HCT116 (cell line): ENCODE data around the gene CLEC2B. TPM values are rescaled to one million over a fixed set of nuclear protein-coding genes. Genes with fewer than 3 reads are reported as not detected.

Source experiments
- ATAC-seq: fragments of 200-7000 bp; cut with Tn5 transposase; 2 replicates; pipeline ENCODE4 v1.9.1; 2020; ENCODE audit warnings: mild to moderate bottlenecking, moderate library complexity
- BruUV-seq: library from RNA; stranded (reverse); fragments of 400-500 nt; replicated peaks from 2 replicates; lab custom pipeline; 2021; lab: Mats Ljungman, UMichigan
- CTCF ChIA-PET: fragments of 300-600 bp; sonication (Branson Sonifier 250); formaldehyde crosslinking; loops from one replicate; lab custom pipeline; 2021; ENCODE audit warnings: antibody characterized with exemption; lab: Charles Lee
- POLR2A ChIA-PET: fragments of 300-600, 350-600 bp; sonication (Branson Sonifier 250); formaldehyde crosslinking; loops from one replicate; lab custom pipeline; 2021; ENCODE audit warnings: antibody characterized with exemption; lab: Charles Lee
- RAD21 ChIA-PET, 2 experiments: fragments of 300-600 bp; sonication (Branson Sonifier 250); formaldehyde crosslinking; loops; one replicate each; lab custom pipeline; 2023; ENCODE audit warnings: low total read pairs in 2 of 2; ENCODE audit not compliant: uncharacterized antibody in 2 of 2, unreplicated experiment in 2 of 2, low non-redundant PET in 1 of 2; lab: Charles Lee
- DNase-seq: peaks from one replicate; pipeline ENCODE4 v3.0.0-alpha.2; 2010; ENCODE audit warnings: low read depth, low spot score
- H2AFZ ChIP-seq: fragments of 200-600 bp; shearing (Covaris generic), sonication (generic); 2 replicates; pipeline ENCODE4 v1.6.1; 2017; ENCODE audit warnings: low read depth, mixed run types, mixed read lengths, antibody characterized with exemption, low read length; ENCODE audit not compliant: poor library complexity, severe bottlenecking
- H3K27ac ChIP-seq: 2 replicates; pipeline ENCODE4 v1.5.1; 2012; ENCODE audit warnings: low read depth, low read length
- H3K27me3 ChIP-seq: fragments of 200-600 bp; sonication (generic); 2 replicates; pipeline ENCODE4 v1.6.1; 2016; ENCODE audit warnings: mixed run types, low read length, mixed read lengths; ENCODE audit not compliant: insufficient read depth
- H3K36me3 ChIP-seq, 2 experiments: fragments of 200-500 bp in 1 of 2; fragments of 200-600 bp in 1 of 2; sonication (Bioruptor generic) in 1 of 2; sonication (generic) in 1 of 2; 2 replicates each; pipeline versions ENCODE4 v1.5.1 to v1.6.1; 2014 to 2016; ENCODE audit warnings: low read length in 2 of 2, inconsistent platforms in 1 of 2, mixed read lengths in 1 of 2, mixed run types in 1 of 2; ENCODE audit not compliant: insufficient read depth in 2 of 2, control insufficient read depth in 1 of 2
- H3K4me1 ChIP-seq, 2 experiments: fragments of 200-600 bp in 1 of 2; sonication (generic) in 1 of 2; 2 replicates each; pipeline versions ENCODE4 v1.5.1 to v1.6.1; 2012 to 2017; ENCODE audit warnings: low read length in 2 of 2, inconsistent platforms in 1 of 2, mild to moderate bottlenecking in 1 of 2, mixed read lengths in 1 of 2, mixed run types in 1 of 2, moderate library complexity in 1 of 2; ENCODE audit not compliant: insufficient read depth in 2 of 2, control insufficient read depth in 1 of 2
- H3K4me2 ChIP-seq: fragments of 200-600 bp; sonication (generic); 2 replicates; pipeline ENCODE4 v1.6.1; 2017; ENCODE audit warnings: mixed run types, low read length, mixed read lengths
- H3K4me3 ChIP-seq, 2 experiments: fragments of 200-600 bp in 1 of 2; sonication (generic) in 1 of 2; replicated peaks in 1 of 2; 2 replicates each; pipeline ENCODE4 v1.5.1; 2011 to 2016; ENCODE audit warnings: low read length in 2 of 2, control low read depth in 1 of 2, low read depth in 1 of 2, mild to moderate bottlenecking in 1 of 2, mixed read lengths in 1 of 2, mixed run types in 1 of 2
- H3K79me2 ChIP-seq: fragments of 200-600 bp; sonication (generic); 2 replicates; pipeline ENCODE4 v1.6.1; 2017; ENCODE audit warnings: mild to moderate bottlenecking, mixed run types, low read length, moderate library complexity, mixed read lengths; ENCODE audit not compliant: insufficient read depth
- H3K9ac ChIP-seq: fragments of 200-600 bp; sonication (generic); 2 replicates; pipeline ENCODE4 v1.6.1; 2016; ENCODE audit warnings: low read length, mixed read lengths
- H3K9me2 ChIP-seq: fragments of 200-600 bp; sonication (generic), shearing (Covaris generic); 2 replicates; pipeline ENCODE4 v1.6.1; 2017; ENCODE audit warnings: mixed run types, mild to moderate bottlenecking, moderate library complexity; ENCODE audit not compliant: insufficient read depth
- H3K9me3 ChIP-seq, 2 experiments: fragments of 200-500 bp in 1 of 2; fragments of 200-600 bp in 1 of 2; sonication (Bioruptor generic) in 1 of 2; sonication (generic) in 1 of 2; 2 replicates each; pipeline ENCODE4 v1.6.1; 2014 to 2017; ENCODE audit warnings: low read length in 2 of 2, mixed read lengths in 2 of 2, inconsistent platforms in 1 of 2, low read depth in 1 of 2, mild to moderate bottlenecking in 1 of 2, mixed run types in 1 of 2, moderate library complexity in 1 of 2; ENCODE audit not compliant: control insufficient read depth in 1 of 2, insufficient read depth in 1 of 2
- H4K20me1 ChIP-seq: fragments of 200-600 bp; sonication (generic), shearing (Covaris generic); 2 replicates; pipeline ENCODE4 v1.6.1; 2017; ENCODE audit warnings: mixed run types, mild to moderate bottlenecking, moderate library complexity; ENCODE audit not compliant: insufficient read depth
- CBX3 ChIP-seq: IDR thresholded peaks from 2 replicates; pipeline ENCODE4 v1.6.1; 2012; ENCODE audit warnings: low read depth
- CEBPB ChIP-seq: IDR thresholded peaks from 2 replicates; pipeline ENCODE4 v1.6.1; 2012; ENCODE audit warnings: low read depth
- ELF1 ChIP-seq: IDR thresholded peaks from 2 replicates; pipeline ENCODE4 v1.6.1; 2012; ENCODE audit warnings: low read depth, borderline replicate concordance
- EZH2 ChIP-seq: fragments of 200-600 bp; sonication (generic); IDR thresholded peaks from 2 replicates; pipeline ENCODE4 v1.6.1; 2017; ENCODE audit warnings: antibody characterized with exemption, mixed run types
- EZH2phosphoT487 ChIP-seq: fragments of 200-600 bp; IDR thresholded peaks from 2 replicates; pipeline ENCODE4 v1.6.1; 2018; ENCODE audit warnings: antibody characterized with exemption, borderline replicate concordance
- FOSL1 ChIP-seq: IDR thresholded peaks from 2 replicates; pipeline ENCODE4 v1.6.1; 2012; ENCODE audit warnings: low read depth
- JUND ChIP-seq: IDR thresholded peaks from 2 replicates; pipeline ENCODE4 v1.6.1; 2012
- POLR2A ChIP-seq: IDR thresholded peaks from 2 replicates; pipeline ENCODE4 v1.7.0; 2011; ENCODE audit warnings: borderline replicate concordance; ENCODE audit not compliant: insufficient read depth, insufficient read length; ENCODE audit errors: extremely low read depth
- POLR2AphosphoS5 ChIP-seq: IDR thresholded peaks from 2 replicates; pipeline ENCODE4 v1.6.1; 2011; ENCODE audit warnings: mild to moderate bottlenecking, low read depth, low read length, moderate library complexity
- RAD21 ChIP-seq: IDR thresholded peaks from 2 replicates; pipeline ENCODE4 v1.6.1; 2012; ENCODE audit warnings: low read depth, mild to moderate bottlenecking
- SIN3A ChIP-seq: IDR thresholded peaks from 2 replicates; pipeline ENCODE4 v1.6.1; 2012; ENCODE audit warnings: low read depth
- SP1 ChIP-seq: IDR thresholded peaks from 2 replicates; pipeline ENCODE4 v1.6.1; 2012; ENCODE audit warnings: low read depth
- SRF ChIP-seq: IDR thresholded peaks from 2 replicates; pipeline ENCODE4 v1.6.1; 2012; ENCODE audit warnings: low read depth
- TCF7L2 ChIP-seq: IDR thresholded peaks from 2 replicates; pipeline ENCODE4 v1.7.0; 2011; ENCODE audit warnings: borderline replicate concordance, inconsistent platforms; ENCODE audit not compliant: insufficient read depth, insufficient read length; ENCODE audit errors: extremely low read depth
- intact Hi-C: fragments of 100-400 bp; cut with micrococcal nuclease; formaldehyde crosslinking; loops from 2 replicates; pipeline ENCODE4 v1.10.0; 2022
- total RNA-seq: library from RNA; stranded (reverse); gene quantifications from one replicate; pipeline ENCODE4 v1.2.1, GENCODE V29; 2021; ENCODE audit not compliant: unreplicated experiment
- TF ChIP-seq, protein P1 (sequence below): IDR thresholded peaks from 2 replicates; pipeline ENCODE4 v1.6.1; 2012
- TF ChIP-seq, protein P2 (sequence below), 3 experiments: fragments of 200-600 bp in 1 of 3; sonication (generic) in 1 of 3; IDR thresholded peaks in 2 of 3; conservative IDR thresholded peaks in 1 of 3; 2 replicates each; pipeline ENCODE4 v1.5.1; 2012 to 2017; ENCODE audit warnings: low read depth in 2 of 3, low read length in 2 of 3, antibody characterized with exemption in 1 of 3, borderline replicate concordance in 1 of 3, control low read depth in 1 of 3, mild to moderate bottlenecking in 1 of 3, mixed read lengths in 1 of 3, mixed run types in 1 of 3, moderate library complexity in 1 of 3; ENCODE audit not compliant: insufficient read depth in 1 of 3
- TF ChIP-seq, protein P3 (sequence below): IDR thresholded peaks from 2 replicates; pipeline ENCODE4 v1.6.1; 2012; ENCODE audit warnings: low read depth

Gene CLEC2B
- total RNA-seq, 1 experiment from 2014 or later = not detected

DNA sequence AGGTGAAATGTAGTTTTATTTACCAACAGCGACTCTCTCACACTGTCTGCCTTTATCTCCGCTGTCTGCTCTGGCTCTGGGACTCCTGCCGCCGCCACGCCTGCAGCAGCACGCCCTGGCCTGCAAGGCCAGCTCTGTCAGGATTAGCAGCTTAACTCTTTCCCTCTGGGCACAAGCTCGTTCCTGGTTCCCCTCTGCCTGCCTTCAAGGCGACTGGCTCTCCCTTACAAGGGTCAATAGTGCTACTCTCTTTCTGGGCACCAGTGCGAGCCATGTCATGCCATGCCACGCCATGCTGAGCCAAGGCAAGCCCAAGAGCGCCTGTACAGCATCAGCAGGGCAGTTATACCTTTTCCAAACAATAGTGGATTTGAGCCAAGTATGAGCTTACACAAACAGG, 3.6 kb upstream of the CLEC2B start:
- Histone ChIP-seq H3K4me3 (no peak overlapping the region), H3K9me2 (no peaks in the 10 kb centered on the region)
- no peak for TF ChIP-seq RAD21
- no peak for TF ChIP-seq SIN3A
- TF ChIP-seq, all 23 proteins: peak for 0
- no peaks in the 10 kb centered on the region for H3K36me3 ChIP-seq
- DNase-seq (no peak), ATAC-seq (no peak)
- POLR2A ChIA-PET = no interaction called here
- H3K27me3 ChIP-seq = peaks cover 40% of the 10 kb centered on the region
- no peak overlapping the region for H2AFZ ChIP-seq
- H3K79me2 ChIP-seq = no peaks in the 10 kb centered on the region
- no peaks in the 10 kb centered on the region; the same call in 1 of the 2 replicates for H4K20me1 ChIP-seq
- H3K4me2 ChIP-seq = no peak overlapping the region
- H3K4me1 ChIP-seq = no peaks in the 10 kb centered on the region
- no TSS peak for BruUV-seq
- CTCF ChIA-PET = no interaction called here
- intact Hi-C loops = no loop called here
- H3K9ac ChIP-seq = no peak overlapping the region
- H3K27ac ChIP-seq = no peak overlapping the region
- H3K9me3 ChIP-seq = no peaks in the 10 kb centered on the region
- RAD21 ChIA-PET = no interaction called here

DNA sequence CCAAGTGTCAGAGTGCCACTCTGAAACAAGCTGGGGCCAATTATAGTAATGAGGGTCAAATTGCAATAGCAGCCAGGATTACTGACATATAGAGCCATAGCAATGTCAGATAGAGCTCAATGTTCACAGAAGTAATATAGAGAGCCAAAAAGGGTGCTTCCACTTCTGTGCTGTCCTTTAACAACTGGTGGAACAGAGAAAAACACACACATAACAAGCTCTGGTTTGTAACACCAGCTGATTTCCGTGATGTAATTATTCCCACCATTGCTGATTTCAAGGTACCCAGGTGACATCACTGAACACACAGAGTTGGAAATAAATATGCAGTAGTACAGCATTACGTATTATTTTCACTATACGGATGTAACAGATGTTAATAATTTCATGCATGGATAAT, 3.0 kb upstream of the CLEC2B start:
- H3K9me3 ChIP-seq = no peaks in the 10 kb centered on the region
- no peaks in the 10 kb centered on the region for H3K79me2 ChIP-seq
- ChIA-PET POLR2A (no interaction called here), RAD21 (no interaction called here), CTCF (no interaction called here)
- no peak overlapping the region for H3K27ac ChIP-seq
- no peaks in the 10 kb centered on the region for H3K4me1 ChIP-seq
- no peak overlapping the region for H3K4me3 ChIP-seq
- no TSS peak for BruUV-seq
- no peak overlapping the region for H3K4me2 ChIP-seq
- TF ChIP-seq SRF = no peak
- TF ChIP-seq FOSL1 = no peak
- TF ChIP-seq, protein P1, sequence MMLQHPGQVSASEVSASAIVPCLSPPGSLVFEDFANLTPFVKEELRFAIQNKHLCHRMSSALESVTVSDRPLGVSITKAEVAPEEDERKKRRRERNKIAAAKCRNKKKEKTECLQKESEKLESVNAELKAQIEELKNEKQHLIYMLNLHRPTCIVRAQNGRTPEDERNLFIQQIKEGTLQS = no peak
- no peak for TF ChIP-seq CEBPB
- TF ChIP-seq TCF7L2 = no peak
- TF ChIP-seq, protein P2, sequence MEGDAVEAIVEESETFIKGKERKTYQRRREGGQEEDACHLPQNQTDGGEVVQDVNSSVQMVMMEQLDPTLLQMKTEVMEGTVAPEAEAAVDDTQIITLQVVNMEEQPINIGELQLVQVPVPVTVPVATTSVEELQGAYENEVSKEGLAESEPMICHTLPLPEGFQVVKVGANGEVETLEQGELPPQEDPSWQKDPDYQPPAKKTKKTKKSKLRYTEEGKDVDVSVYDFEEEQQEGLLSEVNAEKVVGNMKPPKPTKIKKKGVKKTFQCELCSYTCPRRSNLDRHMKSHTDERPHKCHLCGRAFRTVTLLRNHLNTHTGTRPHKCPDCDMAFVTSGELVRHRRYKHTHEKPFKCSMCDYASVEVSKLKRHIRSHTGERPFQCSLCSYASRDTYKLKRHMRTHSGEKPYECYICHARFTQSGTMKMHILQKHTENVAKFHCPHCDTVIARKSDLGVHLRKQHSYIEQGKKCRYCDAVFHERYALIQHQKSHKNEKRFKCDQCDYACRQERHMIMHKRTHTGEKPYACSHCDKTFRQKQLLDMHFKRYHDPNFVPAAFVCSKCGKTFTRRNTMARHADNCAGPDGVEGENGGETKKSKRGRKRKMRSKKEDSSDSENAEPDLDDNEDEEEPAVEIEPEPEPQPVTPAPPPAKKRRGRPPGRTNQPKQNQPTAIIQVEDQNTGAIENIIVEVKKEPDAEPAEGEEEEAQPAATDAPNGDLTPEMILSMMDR (IDR thresholded peaks at IDR 0.05 in 2 of 3, conservative IDR thresholded peaks at IDR 0.05 in 1 of 3; ENCODE audit: borderline replicate concordance in 1 of 3, insufficient read depth in 1 of 3, low read depth in 2 of 3, low read length in 2 of 3) = no peak
- TF ChIP-seq CBX3 = no peak
- TF ChIP-seq ELF1 = no peak
- no peak for TF ChIP-seq EZH2phosphoT487
- no peak for TF ChIP-seq EZH2
- TF ChIP-seq POLR2A = no peak
- TF ChIP-seq SP1 = no peak
- no peak for TF ChIP-seq SIN3A
- TF ChIP-seq, protein P3, sequence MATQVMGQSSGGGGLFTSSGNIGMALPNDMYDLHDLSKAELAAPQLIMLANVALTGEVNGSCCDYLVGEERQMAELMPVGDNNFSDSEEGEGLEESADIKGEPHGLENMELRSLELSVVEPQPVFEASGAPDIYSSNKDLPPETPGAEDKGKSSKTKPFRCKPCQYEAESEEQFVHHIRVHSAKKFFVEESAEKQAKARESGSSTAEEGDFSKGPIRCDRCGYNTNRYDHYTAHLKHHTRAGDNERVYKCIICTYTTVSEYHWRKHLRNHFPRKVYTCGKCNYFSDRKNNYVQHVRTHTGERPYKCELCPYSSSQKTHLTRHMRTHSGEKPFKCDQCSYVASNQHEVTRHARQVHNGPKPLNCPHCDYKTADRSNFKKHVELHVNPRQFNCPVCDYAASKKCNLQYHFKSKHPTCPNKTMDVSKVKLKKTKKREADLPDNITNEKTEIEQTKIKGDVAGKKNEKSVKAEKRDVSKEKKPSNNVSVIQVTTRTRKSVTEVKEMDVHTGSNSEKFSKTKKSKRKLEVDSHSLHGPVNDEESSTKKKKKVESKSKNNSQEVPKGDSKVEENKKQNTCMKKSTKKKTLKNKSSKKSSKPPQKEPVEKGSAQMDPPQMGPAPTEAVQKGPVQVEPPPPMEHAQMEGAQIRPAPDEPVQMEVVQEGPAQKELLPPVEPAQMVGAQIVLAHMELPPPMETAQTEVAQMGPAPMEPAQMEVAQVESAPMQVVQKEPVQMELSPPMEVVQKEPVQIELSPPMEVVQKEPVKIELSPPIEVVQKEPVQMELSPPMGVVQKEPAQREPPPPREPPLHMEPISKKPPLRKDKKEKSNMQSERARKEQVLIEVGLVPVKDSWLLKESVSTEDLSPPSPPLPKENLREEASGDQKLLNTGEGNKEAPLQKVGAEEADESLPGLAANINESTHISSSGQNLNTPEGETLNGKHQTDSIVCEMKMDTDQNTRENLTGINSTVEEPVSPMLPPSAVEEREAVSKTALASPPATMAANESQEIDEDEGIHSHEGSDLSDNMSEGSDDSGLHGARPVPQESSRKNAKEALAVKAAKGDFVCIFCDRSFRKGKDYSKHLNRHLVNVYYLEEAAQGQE = no peak
- no peak for TF ChIP-seq POLR2AphosphoS5
- TF ChIP-seq RAD21 = no peak
- TF ChIP-seq JUND = no peak
- intact Hi-C loops = no loop called here
- DNase-seq (no peak), ATAC-seq (no peak)
- H3K9me2 ChIP-seq = no peaks in the 10 kb centered on the region
- peaks cover 37% of the 10 kb centered on the region for H3K27me3 ChIP-seq
- H4K20me1 ChIP-seq = no peaks in the 10 kb centered on the region; the same call in 1 of the 2 replicates
- H3K9ac ChIP-seq = no peak overlapping the region
- H3K36me3 ChIP-seq = no peaks in the 10 kb centered on the region
- no peak overlapping the region for H2AFZ ChIP-seq
